ENCODE data around the gene PXK. TPM values are rescaled to one million over a fixed set of nuclear protein-coding genes. Genes with fewer than 3 reads are reported as not detected.

PXK gene
- total RNA-seq, 1 donor from 2014 or later, result 18.8 TPM

DNA sequence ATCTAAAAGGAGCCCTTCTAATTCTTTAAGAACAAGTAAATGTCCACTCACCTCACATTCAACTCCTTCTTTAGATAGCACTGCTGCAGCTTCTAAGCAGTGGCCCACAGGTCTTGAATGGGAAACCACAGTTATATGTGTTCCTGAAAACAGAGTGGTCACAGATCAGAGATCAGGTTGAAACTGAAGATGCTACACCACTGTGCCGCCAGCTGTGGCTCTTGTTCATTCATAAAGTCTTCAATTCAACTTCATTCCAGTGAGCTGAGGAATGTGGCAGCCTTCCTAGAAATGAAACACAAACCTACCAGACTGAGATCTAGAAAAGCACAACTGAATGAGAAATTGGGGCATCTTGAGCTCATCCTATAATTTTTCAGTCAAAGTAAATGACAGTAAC lies 97.0 kb downstream of the PXK start:
- Mint-ChIP-seq H3K36me3 (ENCODE audit: low read depth, unreplicated experiment) (peaks cover 22% of the 10 kb centered on the region), H3K27ac (ENCODE audit: unreplicated experiment) (no peak overlapping the region), H3K27me3 (ENCODE audit: unreplicated experiment) (peaks cover 8% of the 10 kb centered on the region), H3K4me1 (ENCODE audit: unreplicated experiment) (peaks cover 35% of the 10 kb centered on the region), H3K9me3 (ENCODE audit: unreplicated experiment) (no peaks in the 10 kb centered on the region), H3K4me3 (ENCODE audit: unreplicated experiment) (no peak overlapping the region)
- TF ChIP-seq, protein P1, sequence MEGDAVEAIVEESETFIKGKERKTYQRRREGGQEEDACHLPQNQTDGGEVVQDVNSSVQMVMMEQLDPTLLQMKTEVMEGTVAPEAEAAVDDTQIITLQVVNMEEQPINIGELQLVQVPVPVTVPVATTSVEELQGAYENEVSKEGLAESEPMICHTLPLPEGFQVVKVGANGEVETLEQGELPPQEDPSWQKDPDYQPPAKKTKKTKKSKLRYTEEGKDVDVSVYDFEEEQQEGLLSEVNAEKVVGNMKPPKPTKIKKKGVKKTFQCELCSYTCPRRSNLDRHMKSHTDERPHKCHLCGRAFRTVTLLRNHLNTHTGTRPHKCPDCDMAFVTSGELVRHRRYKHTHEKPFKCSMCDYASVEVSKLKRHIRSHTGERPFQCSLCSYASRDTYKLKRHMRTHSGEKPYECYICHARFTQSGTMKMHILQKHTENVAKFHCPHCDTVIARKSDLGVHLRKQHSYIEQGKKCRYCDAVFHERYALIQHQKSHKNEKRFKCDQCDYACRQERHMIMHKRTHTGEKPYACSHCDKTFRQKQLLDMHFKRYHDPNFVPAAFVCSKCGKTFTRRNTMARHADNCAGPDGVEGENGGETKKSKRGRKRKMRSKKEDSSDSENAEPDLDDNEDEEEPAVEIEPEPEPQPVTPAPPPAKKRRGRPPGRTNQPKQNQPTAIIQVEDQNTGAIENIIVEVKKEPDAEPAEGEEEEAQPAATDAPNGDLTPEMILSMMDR (IDR thresholded peaks at IDR 0.05; ENCODE audit: unreplicated experiment), result no peak
- DNase-seq (ENCODE audit: low spot score), result no peak

DNA sequence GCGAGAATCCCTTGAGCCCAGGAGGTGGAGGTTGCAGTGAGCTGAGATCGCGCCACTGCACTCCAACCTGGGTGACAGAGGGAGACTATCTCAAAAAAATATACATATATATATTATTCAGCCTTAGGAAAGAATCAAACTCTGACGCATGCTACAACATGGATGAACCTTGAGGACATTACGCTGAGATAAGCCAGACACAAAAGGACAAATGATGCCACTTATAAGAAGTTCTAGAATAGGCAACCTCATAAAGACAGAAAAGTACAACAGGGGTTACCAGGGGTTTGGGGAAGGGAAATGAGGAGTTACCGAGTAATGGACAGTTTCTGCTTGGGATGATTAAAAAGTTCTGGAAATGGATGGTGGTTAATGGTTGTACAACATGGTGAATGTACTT lies 100.2 kb downstream of the PXK start:
- H3K4me1 Mint-ChIP-seq (ENCODE audit: unreplicated experiment), result peaks cover 22% of the 10 kb centered on the region
- TF ChIP-seq, protein P1 (IDR thresholded peaks at IDR 0.05; ENCODE audit: unreplicated experiment), result no peak
- no peaks in the 10 kb centered on the region for H3K9me3 Mint-ChIP-seq (ENCODE audit: unreplicated experiment)
- DNase-seq (ENCODE audit: low spot score), result no peak
- H3K27ac Mint-ChIP-seq (ENCODE audit: unreplicated experiment), result peak overlapping the region; percentile 74
- peak overlapping the region; percentile 96 for H3K4me3 Mint-ChIP-seq (ENCODE audit: unreplicated experiment)
- peaks cover 20% of the 10 kb centered on the region for H3K36me3 Mint-ChIP-seq (ENCODE audit: low read depth, unreplicated experiment)
- peaks cover 15% of the 10 kb centered on the region for H3K27me3 Mint-ChIP-seq (ENCODE audit: unreplicated experiment)

- H3K36me3 Mint-ChIP-seq (ENCODE audit: low read depth, unreplicated experiment), result peaks cover 13% of the 10 kb centered on the region
- no peaks in the 10 kb centered on the region for H3K9me3 Mint-ChIP-seq (ENCODE audit: unreplicated experiment)
- TF ChIP-seq, protein P1 (IDR thresholded peaks at IDR 0.05; ENCODE audit: unreplicated experiment), result no peak
- peak within 1 kb of the TSS; percentile 74 for H3K27ac Mint-ChIP-seq (ENCODE audit: unreplicated experiment)
- H3K27me3 Mint-ChIP-seq (ENCODE audit: unreplicated experiment), result peaks cover 15% of the 10 kb centered on the region
- H3K4me1 Mint-ChIP-seq (ENCODE audit: unreplicated experiment), result peaks cover 22% of the 10 kb centered on the region
- DNase-seq (ENCODE audit: low spot score), result peak; percentile 88
- peak within 1 kb of the TSS; percentile 96 for H3K4me3 Mint-ChIP-seq (ENCODE audit: unreplicated experiment)
Measured at GRCh38 chr3:58433400-58434167, 100.9 kb downstream of the PXK start, which contains the start of gene PDHB. Gene PDHB, minus strand, starts transcription at chr3:58433832. Its CDS starts 23 bp downstream, at chr3:58433809.

DNA sequence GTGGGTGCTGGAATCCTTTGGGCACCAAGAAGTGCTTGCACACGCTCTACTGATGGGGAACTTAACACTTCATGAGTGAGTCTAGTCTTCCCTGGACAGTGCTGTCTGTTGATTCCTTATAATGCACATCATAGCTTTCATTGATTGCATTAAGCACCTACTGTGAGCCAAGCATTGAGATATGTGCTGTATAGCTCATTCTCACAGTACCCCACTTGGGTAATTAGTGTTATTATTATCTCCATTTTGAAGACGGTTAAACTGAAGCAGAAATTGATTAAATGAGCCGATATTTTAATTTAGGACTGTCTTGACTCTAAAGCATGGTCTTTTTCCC lies 101.4 kb downstream of the PXK start:
- H3K27ac Mint-ChIP-seq (ENCODE audit: unreplicated experiment), result peak overlapping the region; percentile 30
- DNase-seq (ENCODE audit: low spot score), result no peak
- TF ChIP-seq, protein P1 (IDR thresholded peaks at IDR 0.05; ENCODE audit: unreplicated experiment), result no peak
- peaks cover 22% of the 10 kb centered on the region for H3K4me1 Mint-ChIP-seq (ENCODE audit: unreplicated experiment)
- H3K36me3 Mint-ChIP-seq (ENCODE audit: low read depth, unreplicated experiment), result peaks cover 10% of the 10 kb centered on the region
- H3K4me3 Mint-ChIP-seq (ENCODE audit: unreplicated experiment), result peak overlapping the region; percentile 78
- peaks cover 15% of the 10 kb centered on the region for H3K27me3 Mint-ChIP-seq (ENCODE audit: unreplicated experiment)
- no peaks in the 10 kb centered on the region for H3K9me3 Mint-ChIP-seq (ENCODE audit: unreplicated experiment)

DNA sequence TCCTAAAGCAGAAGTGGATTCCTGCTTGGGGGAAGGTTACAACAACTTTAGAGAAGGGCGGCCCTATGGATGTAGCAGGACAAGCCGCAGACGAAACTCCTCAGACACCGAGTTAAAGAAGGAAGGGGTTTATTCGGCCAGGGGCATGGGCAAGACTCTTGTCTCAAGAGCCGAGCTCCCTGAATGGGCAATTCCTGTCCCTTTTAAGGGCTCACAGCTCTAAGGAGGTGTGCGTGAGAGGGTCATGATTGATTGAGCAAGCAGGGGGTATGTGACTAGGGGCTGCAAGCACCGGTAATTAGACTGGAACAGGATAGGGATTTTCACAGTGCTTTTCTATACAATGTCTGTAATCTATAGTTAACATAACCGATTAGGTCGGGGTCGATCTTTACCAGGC lies 101.8 kb downstream of the PXK start:
- Mint-ChIP-seq H3K4me3 (ENCODE audit: unreplicated experiment) (no peak overlapping the region), H3K27me3 (ENCODE audit: unreplicated experiment) (peaks cover 15% of the 10 kb centered on the region), H3K4me1 (ENCODE audit: unreplicated experiment) (peaks cover 22% of the 10 kb centered on the region), H3K27ac (ENCODE audit: unreplicated experiment) (peak overlapping the region; percentile 30), H3K9me3 (ENCODE audit: unreplicated experiment) (no peaks in the 10 kb centered on the region), H3K36me3 (ENCODE audit: low read depth, unreplicated experiment) (peaks cover 10% of the 10 kb centered on the region)
- TF ChIP-seq, protein P1 (IDR thresholded peaks at IDR 0.05; ENCODE audit: unreplicated experiment), result no peak
- DNase-seq (ENCODE audit: low spot score), result no peak

All from endothelial cell (in vitro differentiated cells).